Astrocyte (in vitro differentiated cells and primary cell): ENCODE results near the gene CA4. TPM values are rescaled to one million over a fixed set of nuclear protein-coding genes. Genes with fewer than 3 reads are reported as not detected.

ENCODE experiments used
- DNase-seq: peaks from one replicate; pipeline ENCODE4 v3.0.0-alpha.2; 2010; ENCODE audit warnings: low read depth
- FAIRE-seq: peaks from 2 replicates; lab custom pipeline; 2011; peaks lifted over from hg19 to GRCh38; lab: Jason Lieb, UNC
- H2AFZ ChIP-seq: 2 replicates; pipeline ENCODE4 v1.6.0; 2012; ENCODE audit warnings: low read depth, low read length, inconsistent platforms
- H3K27ac ChIP-seq: 2 replicates; pipeline ENCODE4 v1.5.1; 2011; ENCODE audit warnings: low read depth, low read length, inconsistent platforms
- H3K27me3 ChIP-seq: 2 replicates; pipeline ENCODE4 v1.6.0; 2011; ENCODE audit warnings: low read length, inconsistent platforms; ENCODE audit not compliant: insufficient read depth
- H3K36me3 ChIP-seq: 2 replicates; pipeline ENCODE4 v1.5.1; 2011; ENCODE audit warnings: low read length, inconsistent platforms; ENCODE audit not compliant: insufficient read depth
- H3K4me1 ChIP-seq: 2 replicates; pipeline ENCODE4 v1.5.1; 2011; ENCODE audit warnings: low read length, inconsistent platforms; ENCODE audit not compliant: insufficient read depth
- H3K4me2 ChIP-seq: 2 replicates; pipeline ENCODE4 v1.6.0; 2012; ENCODE audit warnings: low read length, inconsistent platforms
- H3K4me3 ChIP-seq: 2 replicates; pipeline ENCODE4 v1.5.1; 2011; ENCODE audit warnings: low read depth, mild to moderate bottlenecking, low read length, inconsistent platforms; ENCODE audit not compliant: insufficient read depth
- H3K79me2 ChIP-seq: 2 replicates; pipeline ENCODE4 v1.6.0; 2012; ENCODE audit warnings: mild to moderate bottlenecking, low read length, inconsistent platforms; ENCODE audit not compliant: insufficient read depth
- H3K9ac ChIP-seq: 2 replicates; pipeline ENCODE4 v1.6.0; 2012; ENCODE audit warnings: mild to moderate bottlenecking, low read length, inconsistent platforms
- H3K9me3 ChIP-seq: 2 replicates; pipeline ENCODE4 v1.5.1; 2012; ENCODE audit warnings: low read depth, mild to moderate bottlenecking, low read length, inconsistent platforms; ENCODE audit not compliant: insufficient read depth
- H4K20me1 ChIP-seq: 2 replicates; pipeline ENCODE4 v1.6.0; 2012; ENCODE audit warnings: low read length, inconsistent platforms; ENCODE audit not compliant: insufficient read depth
- H3K27ac Mint-ChIP-seq: one replicate; pipeline ENCODE4 v1.8.0; 2021; ENCODE audit warnings: mild to moderate bottlenecking, mixed read lengths; ENCODE audit not compliant: unreplicated experiment
- H3K27me3 Mint-ChIP-seq: one replicate; pipeline ENCODE4 v1.8.0; 2021; ENCODE audit warnings: low read depth, mixed read lengths; ENCODE audit not compliant: unreplicated experiment
- H3K36me3 Mint-ChIP-seq: one replicate; pipeline ENCODE4 v1.8.0; 2021; ENCODE audit warnings: low read depth, mixed read lengths; ENCODE audit not compliant: unreplicated experiment
- H3K4me1 Mint-ChIP-seq: one replicate; pipeline ENCODE4 v1.8.0; 2021; ENCODE audit warnings: low read depth, mixed read lengths; ENCODE audit not compliant: unreplicated experiment
- H3K4me3 Mint-ChIP-seq: one replicate; pipeline ENCODE4 v1.8.0; 2021; ENCODE audit warnings: mild to moderate bottlenecking, moderate library complexity, mixed read lengths; ENCODE audit not compliant: unreplicated experiment
- H3K9me3 Mint-ChIP-seq: one replicate; pipeline ENCODE4 v1.8.0; 2021; ENCODE audit warnings: mild to moderate bottlenecking, mixed read lengths; ENCODE audit not compliant: unreplicated experiment
- EZH2 ChIP-seq: IDR thresholded peaks from 2 replicates; pipeline ENCODE4 v1.6.1; 2012; ENCODE audit warnings: mild to moderate bottlenecking, low read length, inconsistent platforms; ENCODE audit not compliant: insufficient read depth
- total RNA-seq: library from RNA; stranded (reverse); gene quantifications from 2 replicates; pipeline ENCODE4 v1.2.1, GENCODE V29; 2021
- TF ChIP-seq, protein P1 (sequence below): IDR thresholded peaks from 2 replicates; pipeline ENCODE4 v1.5.1; 2011; ENCODE audit warnings: low read depth, mild to moderate bottlenecking, inconsistent platforms, low read length, moderate library complexity; ENCODE audit not compliant: insufficient read depth

CA4 gene
- total RNA-seq, 1 donor from 2014 or later = not detected

DNA sequence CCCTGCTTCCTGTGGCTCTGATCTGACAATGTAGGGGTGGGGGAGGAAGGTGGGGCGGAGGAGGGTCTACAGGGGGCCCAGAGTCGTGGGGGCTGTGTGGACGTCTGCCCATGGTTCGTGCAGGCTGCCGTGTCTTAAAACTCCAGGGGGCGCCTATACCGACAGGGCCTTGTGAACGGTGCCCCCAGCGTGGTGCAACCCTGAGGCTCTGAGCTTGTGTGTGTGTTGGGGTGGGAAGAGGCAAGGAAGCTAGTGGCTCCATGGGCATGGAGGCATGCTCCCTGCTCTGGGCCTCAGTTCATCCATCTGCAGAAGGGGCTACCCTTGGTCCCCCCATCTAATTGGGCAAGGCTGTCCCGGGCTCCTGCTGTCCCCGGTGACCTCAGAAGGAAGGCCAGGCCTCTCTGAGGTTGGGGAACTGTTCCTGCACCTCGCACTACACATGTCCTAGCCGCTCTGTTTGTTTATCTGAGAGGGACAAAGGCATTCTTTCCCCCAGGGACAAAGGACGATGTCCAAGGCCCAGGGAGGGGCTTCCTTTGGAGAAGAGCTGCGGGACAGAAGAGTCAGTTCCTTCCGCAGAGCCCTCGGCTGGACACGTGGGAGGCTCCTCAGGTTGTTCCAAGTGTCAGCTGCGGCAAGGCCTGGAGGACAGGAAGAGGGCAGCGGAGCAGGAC lies 13.5 kb downstream of the CA4 start:
- Mint-ChIP-seq H3K9me3 (peaks cover 3% of the 10 kb centered on the region), H3K36me3 (no peaks in the 10 kb centered on the region), H3K4me3 (no peak overlapping the region), H3K27ac (no peak overlapping the region), H3K27me3 (peaks cover 23% of the 10 kb centered on the region), H3K4me1 (peaks cover 3% of the 10 kb centered on the region)
- TF ChIP-seq, protein P1, sequence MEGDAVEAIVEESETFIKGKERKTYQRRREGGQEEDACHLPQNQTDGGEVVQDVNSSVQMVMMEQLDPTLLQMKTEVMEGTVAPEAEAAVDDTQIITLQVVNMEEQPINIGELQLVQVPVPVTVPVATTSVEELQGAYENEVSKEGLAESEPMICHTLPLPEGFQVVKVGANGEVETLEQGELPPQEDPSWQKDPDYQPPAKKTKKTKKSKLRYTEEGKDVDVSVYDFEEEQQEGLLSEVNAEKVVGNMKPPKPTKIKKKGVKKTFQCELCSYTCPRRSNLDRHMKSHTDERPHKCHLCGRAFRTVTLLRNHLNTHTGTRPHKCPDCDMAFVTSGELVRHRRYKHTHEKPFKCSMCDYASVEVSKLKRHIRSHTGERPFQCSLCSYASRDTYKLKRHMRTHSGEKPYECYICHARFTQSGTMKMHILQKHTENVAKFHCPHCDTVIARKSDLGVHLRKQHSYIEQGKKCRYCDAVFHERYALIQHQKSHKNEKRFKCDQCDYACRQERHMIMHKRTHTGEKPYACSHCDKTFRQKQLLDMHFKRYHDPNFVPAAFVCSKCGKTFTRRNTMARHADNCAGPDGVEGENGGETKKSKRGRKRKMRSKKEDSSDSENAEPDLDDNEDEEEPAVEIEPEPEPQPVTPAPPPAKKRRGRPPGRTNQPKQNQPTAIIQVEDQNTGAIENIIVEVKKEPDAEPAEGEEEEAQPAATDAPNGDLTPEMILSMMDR = no peak
- TF ChIP-seq EZH2 = no peak
- peaks cover 2% of the 10 kb centered on the region for H3K4me1 ChIP-seq
- H3K79me2 ChIP-seq = no peaks in the 10 kb centered on the region
- H3K9ac ChIP-seq = no peak overlapping the region
- no peak for FAIRE-seq
- H3K4me3 ChIP-seq = no peak overlapping the region
- H2AFZ ChIP-seq = no peak overlapping the region
- no peak overlapping the region for H3K27ac ChIP-seq
- no peaks in the 10 kb centered on the region for H4K20me1 ChIP-seq
- H3K9me3 ChIP-seq = no peaks in the 10 kb centered on the region
- no peaks in the 10 kb centered on the region for H3K36me3 ChIP-seq
- no peak for DNase-seq
- no peak overlapping the region for H3K4me2 ChIP-seq
- H3K27me3 ChIP-seq = peaks cover 3% of the 10 kb centered on the region

DNA sequence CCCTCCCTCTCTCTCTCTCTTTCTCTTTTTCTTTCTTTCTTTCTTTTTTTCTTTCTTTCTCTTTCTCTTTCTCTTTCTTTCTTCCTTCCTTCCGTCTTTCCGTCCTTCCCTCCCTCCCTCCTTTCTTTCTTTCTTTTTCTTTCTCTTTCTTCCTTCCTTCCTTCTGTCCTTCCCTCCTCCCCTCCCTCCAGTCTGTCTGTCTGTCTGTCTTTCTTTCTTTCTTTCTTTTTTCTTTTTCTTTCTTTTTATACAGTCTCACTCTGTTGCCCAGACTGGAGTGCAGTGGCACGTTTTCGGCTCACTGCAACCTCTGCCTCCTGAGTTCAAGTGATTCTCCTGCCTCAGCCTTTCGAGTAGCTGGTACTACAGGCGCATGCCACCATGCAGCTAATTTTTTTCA lies 14.4 kb downstream of the CA4 start:
- Mint-ChIP-seq H3K4me3 (no peak overlapping the region), H3K27me3 (peaks cover 19% of the 10 kb centered on the region), H3K4me1 (peaks cover 3% of the 10 kb centered on the region), H3K36me3 (no peaks in the 10 kb centered on the region), H3K27ac (no peak overlapping the region), H3K9me3 (peaks cover 3% of the 10 kb centered on the region)
- peaks cover under 1% of the 10 kb centered on the region for H3K4me1 ChIP-seq
- no peak overlapping the region for H3K4me3 ChIP-seq
- no peak for FAIRE-seq
- no peak for TF ChIP-seq EZH2
- TF ChIP-seq, protein P1 = no peak
- no peak overlapping the region for H2AFZ ChIP-seq
- H3K36me3 ChIP-seq = no peaks in the 10 kb centered on the region
- DNase-seq = no peak
- H3K4me2 ChIP-seq = no peak overlapping the region
- peaks cover 3% of the 10 kb centered on the region for H3K27me3 ChIP-seq
- no peaks in the 10 kb centered on the region for H4K20me1 ChIP-seq
- H3K79me2 ChIP-seq = no peaks in the 10 kb centered on the region
- H3K9me3 ChIP-seq = no peaks in the 10 kb centered on the region
- H3K27ac ChIP-seq = no peak overlapping the region
- H3K9ac ChIP-seq = no peak overlapping the region

DNA sequence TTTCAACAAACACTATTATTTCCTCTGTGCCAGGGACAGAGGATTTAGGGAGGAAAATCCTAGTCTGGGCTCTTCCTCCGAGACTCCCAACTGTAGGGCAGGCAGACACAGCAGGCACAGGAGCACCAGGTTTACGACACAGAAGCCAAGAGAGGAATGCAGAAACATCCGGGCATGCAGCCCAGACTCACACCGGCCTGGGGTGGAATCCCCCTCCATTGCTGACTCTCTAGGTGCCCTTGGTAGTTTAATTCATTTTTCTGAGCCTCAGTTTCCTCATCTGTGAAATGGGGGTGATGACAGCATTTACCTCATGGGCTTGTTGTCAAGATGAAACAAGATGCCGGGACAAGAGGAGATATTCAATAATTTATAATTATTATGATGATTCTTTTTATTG lies 14.9 kb downstream of the CA4 start:
- Histone ChIP-seq H3K4me1 (no peaks in the 10 kb centered on the region), H4K20me1 (no peaks in the 10 kb centered on the region), H3K4me3 (no peak overlapping the region), H2AFZ (no peak overlapping the region), H3K79me2 (no peaks in the 10 kb centered on the region), H3K36me3 (no peaks in the 10 kb centered on the region), H3K27me3 (peaks cover 3% of the 10 kb centered on the region), H3K9me3 (no peaks in the 10 kb centered on the region), H3K4me2 (no peak overlapping the region), H3K9ac (no peak overlapping the region), H3K27ac (no peak overlapping the region)
- Mint-ChIP-seq H3K4me1 (peaks cover 3% of the 10 kb centered on the region), H3K9me3 (peaks cover 3% of the 10 kb centered on the region), H3K36me3 (no peaks in the 10 kb centered on the region), H3K4me3 (no peak overlapping the region), H3K27me3 (peaks cover 14% of the 10 kb centered on the region), H3K27ac (no peak overlapping the region)
- TF ChIP-seq, protein P1 = no peak
- TF ChIP-seq EZH2 = no peak
- FAIRE-seq (no peak), DNase-seq (no peak)
